HG02588 (cell line): ENCODE data around the gene RAB31.

ENCODE experiments used
- ATAC-seq: cut with Tn5 transposase; IDR thresholded peaks from one replicate; pipeline ENCODE4 v1.9.1; 2021; ENCODE audit warnings: mild to moderate bottlenecking, moderate library complexity; ENCODE audit not compliant: unreplicated experiment

Gene RAB31

GRCh38 chr18:9906481-9906880, 198.4 kb downstream of the RAB31 start:
- no peak for ATAC-seq

GRCh38 chr18:9907867-9908266, 199.8 kb downstream of the RAB31 start:
- ATAC-seq = no peak

- ATAC-seq = no peak
Observed at GRCh38 chr18:9910071-9910470, 202.0 kb downstream of the RAB31 start.

GRCh38 chr18:9910661-9911060, 202.6 kb downstream of the RAB31 start:
- no peak for ATAC-seq

- ATAC-seq = no peak
Observed at GRCh38 chr18:9911226-9911625, 203.1 kb downstream of the RAB31 start.
